KG1 (cell line): ENCODE measurements around the gene CDKN2D.

Experiments used
- DNase-seq: peaks from one replicate; lab custom pipeline; 2025; lab: John Stamatoyannopoulos, UW

The CDKN2D gene

GRCh38 chr19:10568826-10569651 lies at the start of gene CDKN2D:
TSS of gene CDKN2D (minus strand) at chr19:10568979. CDS start at chr19:10568653, 326 bp downstream.
- DNase-seq = peak; percentile 97

- no peak for DNase-seq
These were observed 48.8 kb upstream of the CDKN2D start for GRCh38 chr19:10617409-10618121.

GRCh38 chr19:10615429-10616023 lies 46.7 kb upstream of the CDKN2D start:
- DNase-seq = no peak

GRCh38 chr19:10612499-10613119 lies 43.8 kb upstream of the CDKN2D start:
- no peak for DNase-seq

- no peak for DNase-seq
These were observed 43.1 kb upstream of the CDKN2D start for GRCh38 chr19:10611907-10612306.

GRCh38 chr19:10604460-10604980 lies 35.7 kb upstream of the CDKN2D start:
- DNase-seq = no peak

- DNase-seq = peak; percentile 55
These were observed 35.2 kb upstream of the CDKN2D start for GRCh38 chr19:10603873-10604459.

GRCh38 chr19:10603084-10603872 lies 34.5 kb upstream of the CDKN2D start:
- DNase-seq = no peak

GRCh38 chr19:10602330-10603083 lies 33.7 kb upstream of the CDKN2D start:
- peak; percentile 44 for DNase-seq

GRCh38 chr19:10601999-10602329 lies 33.2 kb upstream of the CDKN2D start:
- no peak for DNase-seq

GRCh38 chr19:10600149-10600548 lies 31.4 kb upstream of the CDKN2D start:
- DNase-seq = no peak

- no peak for DNase-seq
These were observed 25.2 kb upstream of the CDKN2D start for GRCh38 chr19:10593820-10594637.

GRCh38 chr19:10593148-10593547 lies 24.4 kb upstream of the CDKN2D start:
- no peak for DNase-seq

GRCh38 chr19:10587839-10588150 lies 19.0 kb upstream of the CDKN2D start:
- no peak for DNase-seq

GRCh38 chr19:10587022-10587838 lies 18.5 kb upstream of the CDKN2D start, which contains the start of gene AP1M2:
TSS of gene AP1M2 (minus strand) at chr19:10587312. CDS start at chr19:10587231, 81 bp downstream.
- DNase-seq = no peak

- no peak for DNase-seq
These were observed 17.6 kb upstream of the CDKN2D start for GRCh38 chr19:10586396-10586795.

GRCh38 chr19:10583036-10583776 lies 14.4 kb upstream of the CDKN2D start:
- no peak for DNase-seq

- DNase-seq = no peak
These were observed 13.3 kb upstream of the CDKN2D start for GRCh38 chr19:10582091-10582490.
